GM12878 (cell line): ENCODE results near the gene ANO8.

Experiments
- CBFB ChIP-seq: IDR thresholded peaks from 2 replicates; pipeline ENCODE4 v1.6.1; 2016; ENCODE audit warnings: antibody characterized with exemption, low read depth
- EGR1 ChIP-seq, 2 experiments: IDR thresholded peaks; 1 replicate in 1 of 2; 2 replicates in 1 of 2; pipeline ENCODE4 v1.6.1; 2011 to 2012; ENCODE audit warnings: low read depth in 2 of 2, low read length in 2 of 2, borderline replicate concordance in 1 of 2, mild to moderate bottlenecking in 1 of 2, moderate library complexity in 1 of 2
- ESRRA ChIP-seq: IDR thresholded peaks from 2 replicates; pipeline ENCODE4 v1.6.1; 2012; ENCODE audit warnings: mild to moderate bottlenecking, low read length, improper control_type of control experiment
- FOXM1 ChIP-seq: IDR thresholded peaks from 2 replicates; pipeline ENCODE4 v1.6.1; 2012; ENCODE audit warnings: low read depth, mild to moderate bottlenecking, inconsistent platforms, low read length, moderate library complexity
- MTA3 ChIP-seq: IDR thresholded peaks from 2 replicates; pipeline ENCODE4 v1.6.1; 2012; ENCODE audit warnings: low read length, inconsistent platforms, borderline replicate concordance
- POLR2A ChIP-seq: IDR thresholded peaks from 2 replicates; pipeline ENCODE4 v1.6.1; 2011; ENCODE audit warnings: low read depth, mild to moderate bottlenecking, low read length
- POLR2AphosphoS5 ChIP-seq: IDR thresholded peaks from 2 replicates; pipeline ENCODE4 v1.6.1; 2011; ENCODE audit warnings: mild to moderate bottlenecking, low read length, inconsistent platforms
- SMARCA5 ChIP-seq: fragments of 450-650 bp; IDR thresholded peaks from 2 replicates; pipeline ENCODE4 v1.6.1; 2017; ENCODE audit warnings: mild to moderate bottlenecking
- SMC3 ChIP-seq: IDR thresholded peaks from 2 replicates; pipeline ENCODE4 v1.6.1; 2011; ENCODE audit warnings: low read length, improper control_type of control experiment, borderline replicate concordance
- ZNF24 ChIP-seq: fragments of 450-650 bp; IDR thresholded peaks from 2 replicates; pipeline ENCODE4 v1.6.1; 2017; ENCODE audit warnings: antibody characterized with exemption, mild to moderate bottlenecking
- TF ChIP-seq, protein P1 (sequence below): IDR thresholded peaks from 2 replicates; pipeline ENCODE4 v1.6.1; 2012; ENCODE audit warnings: low read length, inconsistent platforms
- TF ChIP-seq, protein P2 (sequence below), 3 experiments: IDR thresholded peaks in 2 of 3; conservative IDR thresholded peaks in 1 of 3; 2 replicates each; pipeline ENCODE4 v1.5.1; 2011; ENCODE audit warnings: low read depth in 3 of 3, low read length in 3 of 3, mild to moderate bottlenecking in 3 of 3, control low read depth in 2 of 3, moderate library complexity in 2 of 3, inconsistent platforms in 1 of 3, mixed read lengths in 1 of 3; ENCODE audit not compliant: control insufficient read depth in 2 of 3, insufficient read depth in 1 of 3; ENCODE audit errors: extremely low read depth in 1 of 3
- TF ChIP-seq, protein P3 (sequence below): IDR thresholded peaks from 2 replicates; pipeline ENCODE4 v1.6.1; 2012; ENCODE audit warnings: mild to moderate bottlenecking, low read depth, low read length
- TF ChIP-seq, protein P4 (sequence below): fragments of 450-650 bp; conservative IDR thresholded peaks from 2 replicates; pipeline ENCODE4 v1.6.1; 2017; ENCODE audit warnings: mild to moderate bottlenecking, moderate library complexity

DNA sequence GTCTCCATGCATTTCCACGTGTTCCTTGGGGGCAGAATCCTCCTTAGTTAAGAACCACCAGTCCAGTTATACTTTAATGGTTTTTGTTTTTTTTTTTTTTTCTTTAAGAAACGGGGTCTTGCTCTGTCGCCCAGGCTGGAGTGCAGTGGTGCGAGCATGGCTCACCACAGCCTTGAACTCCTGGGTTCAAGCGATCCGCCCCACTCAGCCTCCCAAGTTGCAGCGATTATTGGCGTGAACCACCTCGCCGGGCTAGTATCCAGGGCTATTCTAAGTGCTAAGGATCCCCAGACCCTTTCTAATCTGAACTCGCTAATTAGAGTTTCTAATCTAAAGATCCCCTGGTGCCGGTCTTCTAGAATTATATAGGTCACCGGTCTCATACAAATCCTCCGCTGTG, 41.0 kb downstream of the ANO8 start:
- TF ChIP-seq, protein P1, sequence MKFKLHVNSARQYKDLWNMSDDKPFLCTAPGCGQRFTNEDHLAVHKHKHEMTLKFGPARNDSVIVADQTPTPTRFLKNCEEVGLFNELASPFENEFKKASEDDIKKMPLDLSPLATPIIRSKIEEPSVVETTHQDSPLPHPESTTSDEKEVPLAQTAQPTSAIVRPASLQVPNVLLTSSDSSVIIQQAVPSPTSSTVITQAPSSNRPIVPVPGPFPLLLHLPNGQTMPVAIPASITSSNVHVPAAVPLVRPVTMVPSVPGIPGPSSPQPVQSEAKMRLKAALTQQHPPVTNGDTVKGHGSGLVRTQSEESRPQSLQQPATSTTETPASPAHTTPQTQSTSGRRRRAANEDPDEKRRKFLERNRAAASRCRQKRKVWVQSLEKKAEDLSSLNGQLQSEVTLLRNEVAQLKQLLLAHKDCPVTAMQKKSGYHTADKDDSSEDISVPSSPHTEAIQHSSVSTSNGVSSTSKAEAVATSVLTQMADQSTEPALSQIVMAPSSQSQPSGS = no peak
- TF ChIP-seq FOXM1 (no peak), POLR2AphosphoS5 (no peak), ZNF24 (no peak), MTA3 (no peak), SMARCA5 (no peak), SMC3 (no peak), EGR1 (IDR thresholded peaks at IDR 0.05; ENCODE audit: borderline replicate concordance in 1 of 2, low read depth in 2 of 2, low read length in 2 of 2) (no peak), ESRRA (no peak), CBFB (no peak), POLR2A (no peak)
- TF ChIP-seq, protein P2, sequence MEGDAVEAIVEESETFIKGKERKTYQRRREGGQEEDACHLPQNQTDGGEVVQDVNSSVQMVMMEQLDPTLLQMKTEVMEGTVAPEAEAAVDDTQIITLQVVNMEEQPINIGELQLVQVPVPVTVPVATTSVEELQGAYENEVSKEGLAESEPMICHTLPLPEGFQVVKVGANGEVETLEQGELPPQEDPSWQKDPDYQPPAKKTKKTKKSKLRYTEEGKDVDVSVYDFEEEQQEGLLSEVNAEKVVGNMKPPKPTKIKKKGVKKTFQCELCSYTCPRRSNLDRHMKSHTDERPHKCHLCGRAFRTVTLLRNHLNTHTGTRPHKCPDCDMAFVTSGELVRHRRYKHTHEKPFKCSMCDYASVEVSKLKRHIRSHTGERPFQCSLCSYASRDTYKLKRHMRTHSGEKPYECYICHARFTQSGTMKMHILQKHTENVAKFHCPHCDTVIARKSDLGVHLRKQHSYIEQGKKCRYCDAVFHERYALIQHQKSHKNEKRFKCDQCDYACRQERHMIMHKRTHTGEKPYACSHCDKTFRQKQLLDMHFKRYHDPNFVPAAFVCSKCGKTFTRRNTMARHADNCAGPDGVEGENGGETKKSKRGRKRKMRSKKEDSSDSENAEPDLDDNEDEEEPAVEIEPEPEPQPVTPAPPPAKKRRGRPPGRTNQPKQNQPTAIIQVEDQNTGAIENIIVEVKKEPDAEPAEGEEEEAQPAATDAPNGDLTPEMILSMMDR (IDR thresholded peaks at IDR 0.05 in 2 of 3, conservative IDR thresholded peaks at IDR 0.05 in 1 of 3; ENCODE audit: control insufficient read depth in 2 of 3, extremely low read depth in 1 of 3, insufficient read depth in 1 of 3, low read depth in 3 of 3, low read length in 3 of 3) = no peak
- TF ChIP-seq, protein P3, sequence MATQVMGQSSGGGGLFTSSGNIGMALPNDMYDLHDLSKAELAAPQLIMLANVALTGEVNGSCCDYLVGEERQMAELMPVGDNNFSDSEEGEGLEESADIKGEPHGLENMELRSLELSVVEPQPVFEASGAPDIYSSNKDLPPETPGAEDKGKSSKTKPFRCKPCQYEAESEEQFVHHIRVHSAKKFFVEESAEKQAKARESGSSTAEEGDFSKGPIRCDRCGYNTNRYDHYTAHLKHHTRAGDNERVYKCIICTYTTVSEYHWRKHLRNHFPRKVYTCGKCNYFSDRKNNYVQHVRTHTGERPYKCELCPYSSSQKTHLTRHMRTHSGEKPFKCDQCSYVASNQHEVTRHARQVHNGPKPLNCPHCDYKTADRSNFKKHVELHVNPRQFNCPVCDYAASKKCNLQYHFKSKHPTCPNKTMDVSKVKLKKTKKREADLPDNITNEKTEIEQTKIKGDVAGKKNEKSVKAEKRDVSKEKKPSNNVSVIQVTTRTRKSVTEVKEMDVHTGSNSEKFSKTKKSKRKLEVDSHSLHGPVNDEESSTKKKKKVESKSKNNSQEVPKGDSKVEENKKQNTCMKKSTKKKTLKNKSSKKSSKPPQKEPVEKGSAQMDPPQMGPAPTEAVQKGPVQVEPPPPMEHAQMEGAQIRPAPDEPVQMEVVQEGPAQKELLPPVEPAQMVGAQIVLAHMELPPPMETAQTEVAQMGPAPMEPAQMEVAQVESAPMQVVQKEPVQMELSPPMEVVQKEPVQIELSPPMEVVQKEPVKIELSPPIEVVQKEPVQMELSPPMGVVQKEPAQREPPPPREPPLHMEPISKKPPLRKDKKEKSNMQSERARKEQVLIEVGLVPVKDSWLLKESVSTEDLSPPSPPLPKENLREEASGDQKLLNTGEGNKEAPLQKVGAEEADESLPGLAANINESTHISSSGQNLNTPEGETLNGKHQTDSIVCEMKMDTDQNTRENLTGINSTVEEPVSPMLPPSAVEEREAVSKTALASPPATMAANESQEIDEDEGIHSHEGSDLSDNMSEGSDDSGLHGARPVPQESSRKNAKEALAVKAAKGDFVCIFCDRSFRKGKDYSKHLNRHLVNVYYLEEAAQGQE = no peak
- TF ChIP-seq, protein P4, sequence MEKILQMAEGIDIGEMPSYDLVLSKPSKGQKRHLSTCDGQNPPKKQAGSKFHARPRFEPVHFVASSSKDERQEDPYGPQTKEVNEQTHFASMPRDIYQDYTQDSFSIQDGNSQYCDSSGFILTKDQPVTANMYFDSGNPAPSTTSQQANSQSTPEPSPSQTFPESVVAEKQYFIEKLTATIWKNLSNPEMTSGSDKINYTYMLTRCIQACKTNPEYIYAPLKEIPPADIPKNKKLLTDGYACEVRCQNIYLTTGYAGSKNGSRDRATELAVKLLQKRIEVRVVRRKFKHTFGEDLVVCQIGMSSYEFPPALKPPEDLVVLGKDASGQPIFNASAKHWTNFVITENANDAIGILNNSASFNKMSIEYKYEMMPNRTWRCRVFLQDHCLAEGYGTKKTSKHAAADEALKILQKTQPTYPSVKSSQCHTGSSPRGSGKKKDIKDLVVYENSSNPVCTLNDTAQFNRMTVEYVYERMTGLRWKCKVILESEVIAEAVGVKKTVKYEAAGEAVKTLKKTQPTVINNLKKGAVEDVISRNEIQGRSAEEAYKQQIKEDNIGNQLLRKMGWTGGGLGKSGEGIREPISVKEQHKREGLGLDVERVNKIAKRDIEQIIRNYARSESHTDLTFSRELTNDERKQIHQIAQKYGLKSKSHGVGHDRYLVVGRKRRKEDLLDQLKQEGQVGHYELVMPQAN = no peak
